Vagina (tissue), 2 donors: ENCODE measurements around the gene ZNF862. TPM values are rescaled to one million over a fixed set of nuclear protein-coding genes. Genes with fewer than 3 reads are reported as not detected.

Source experiments
- DNase-seq, 2 donors: peaks; one replicate each; pipeline ENCODE4 v3.0.0-alpha.2; 2017; ENCODE audit errors: extremely low spot score in 2 of 2
- H3K27ac ChIP-seq: fragments of 200-600 bp; sonication (generic); one replicate; pipeline ENCODE4 v1.5.1; 2019
- H3K27me3 ChIP-seq: fragments of 200-600 bp; sonication (generic); one replicate; pipeline ENCODE4 v1.5.1; 2019
- H3K36me3 ChIP-seq, 2 donors: fragments of 200-600 bp; sonication (generic); one replicate each; pipeline ENCODE4 v1.5.1; 2017 to 2019
- H3K4me1 ChIP-seq: fragments of 200-600 bp; sonication (generic); one replicate; pipeline ENCODE4 v1.5.1; 2019
- H3K4me3 ChIP-seq, 2 donors: fragments of 200-600 bp; sonication (generic); 1 replicate in 1 of 2; 2 replicates in 1 of 2; pipeline ENCODE4 v1.5.1; 2016 to 2019
- H3K9me3 ChIP-seq: fragments of 200-600 bp; sonication (generic); one replicate; pipeline ENCODE4 v1.5.1; 2019
- CTCF ChIP-seq, 3 experiments: fragments of 450-650 bp in 2 of 3; fragments of 200-600 bp in 1 of 3; sonication (generic) in 1 of 3; IDR thresholded peaks; one replicate each; pipeline ENCODE4 v1.5.1; 2017 to 2019; ENCODE audit warnings: antibody characterized with exemption in 3 of 3, mild to moderate bottlenecking in 2 of 3, moderate library complexity in 2 of 3
- POLR2A ChIP-seq, 2 donors: fragments of 450-650 bp; IDR thresholded peaks; one replicate each; pipeline ENCODE4 v1.6.1; 2017; ENCODE audit warnings: antibody characterized with exemption in 2 of 2, mild to moderate bottlenecking in 2 of 2, moderate library complexity in 2 of 2
- POLR2AphosphoS5 ChIP-seq, 2 donors: sonication (generic); formaldehyde crosslinking; IDR thresholded peaks; one replicate each; pipeline ENCODE4 v1.9.0; 2017; ENCODE audit warnings: antibody characterized with exemption in 2 of 2, mild to moderate bottlenecking in 2 of 2, low read depth in 1 of 2; ENCODE audit not compliant: insufficient read depth in 1 of 2
- intact Hi-C: fragments of 100-400 bp; cut with DNase I; formaldehyde crosslinking; loops from one replicate; pipeline ENCODE4 v1.15.1; 2023
- total RNA-seq: library from RNA; depleted of rRNA; stranded (reverse); fragments of >200 nt; gene quantifications from one replicate; pipeline ENCODE4 v1.2.3, GENCODE V29; 2016

ZNF862 gene
- total RNA-seq, 1 donor from 2014 or later: 21.1 TPM

GRCh38 chr7:149814494-149814893 lies 23.7 kb upstream of the ZNF862 start:
- no peak for DNase-seq
- no peaks in the 10 kb centered on the region for H3K36me3 ChIP-seq
- H3K4me3 ChIP-seq: no peak overlapping the region
- H3K4me1 ChIP-seq: no peaks in the 10 kb centered on the region
- H3K9me3 ChIP-seq: no peaks in the 10 kb centered on the region
- intact Hi-C loops: no loop called here
- TF ChIP-seq CTCF (IDR thresholded peaks at IDR 0.05): no peak
- no peak for TF ChIP-seq POLR2A (IDR thresholded peaks at IDR 0.05)
- TF ChIP-seq POLR2AphosphoS5 (IDR thresholded peaks at IDR 0.05; ENCODE audit: insufficient read depth in 1 of 2, low read depth in 1 of 2): no peak
- H3K27ac ChIP-seq: no peak overlapping the region
- H3K27me3 ChIP-seq: no peaks in the 10 kb centered on the region

GRCh38 chr7:149815121-149815520 lies 23.1 kb upstream of the ZNF862 start:
- Histone ChIP-seq H3K27me3 (no peaks in the 10 kb centered on the region), H3K4me3 (no peak overlapping the region), H3K4me1 (no peaks in the 10 kb centered on the region), H3K27ac (no peak overlapping the region), H3K36me3 (no peaks in the 10 kb centered on the region), H3K9me3 (no peaks in the 10 kb centered on the region)
- TF ChIP-seq POLR2AphosphoS5 (IDR thresholded peaks at IDR 0.05; ENCODE audit: insufficient read depth in 1 of 2, low read depth in 1 of 2) (no peak), POLR2A (IDR thresholded peaks at IDR 0.05) (no peak), CTCF (IDR thresholded peaks at IDR 0.05) (no peak)
- intact Hi-C loops: no loop called here
- DNase-seq: no peak

GRCh38 chr7:149815661-149816266 lies 22.4 kb upstream of the ZNF862 start:
- H3K36me3 ChIP-seq: no peaks in the 10 kb centered on the region
- no peaks in the 10 kb centered on the region for H3K9me3 ChIP-seq
- intact Hi-C loops: no loop called here
- H3K4me3 ChIP-seq: no peak overlapping the region
- H3K4me1 ChIP-seq: no peaks in the 10 kb centered on the region
- no peak for TF ChIP-seq CTCF (IDR thresholded peaks at IDR 0.05)
- no peak for TF ChIP-seq POLR2A (IDR thresholded peaks at IDR 0.05)
- TF ChIP-seq POLR2AphosphoS5 (IDR thresholded peaks at IDR 0.05; ENCODE audit: insufficient read depth in 1 of 2, low read depth in 1 of 2): no peak
- no peak overlapping the region for H3K27ac ChIP-seq
- DNase-seq: no peak
- no peaks in the 10 kb centered on the region for H3K27me3 ChIP-seq

GRCh38 chr7:149816267-149816751 lies 21.9 kb upstream of the ZNF862 start:
- Histone ChIP-seq H3K9me3 (no peaks in the 10 kb centered on the region), H3K27ac (no peak overlapping the region), H3K36me3 (no peaks in the 10 kb centered on the region), H3K4me1 (no peaks in the 10 kb centered on the region), H3K4me3 (no peak overlapping the region), H3K27me3 (no peaks in the 10 kb centered on the region)
- DNase-seq: no peak
- intact Hi-C loops: no loop called here
- TF ChIP-seq POLR2AphosphoS5 (IDR thresholded peaks at IDR 0.05; ENCODE audit: insufficient read depth in 1 of 2, low read depth in 1 of 2) (no peak), CTCF (IDR thresholded peaks at IDR 0.05) (no peak), POLR2A (IDR thresholded peaks at IDR 0.05) (no peak)

- no peak overlapping the region for H3K27ac ChIP-seq
- H3K27me3 ChIP-seq: no peaks in the 10 kb centered on the region
- TF ChIP-seq CTCF (IDR thresholded peaks at IDR 0.05) (no peak), POLR2AphosphoS5 (IDR thresholded peaks at IDR 0.05; ENCODE audit: insufficient read depth in 1 of 2, low read depth in 1 of 2) (no peak), POLR2A (IDR thresholded peaks at IDR 0.05) (no peak)
- H3K4me3 ChIP-seq: no peak overlapping the region
- H3K36me3 ChIP-seq: no peaks in the 10 kb centered on the region
- no peaks in the 10 kb centered on the region for H3K4me1 ChIP-seq
- DNase-seq: no peak
- intact Hi-C loops: no loop called here
- no peaks in the 10 kb centered on the region for H3K9me3 ChIP-seq
Measured at GRCh38 chr7:149816794-149817193, 21.4 kb upstream of the ZNF862 start.
